Epithelial cell of esophagus (primary cell): ENCODE data around the gene CFAP77.

Source experiments
- DNase-seq: peaks from one replicate; pipeline ENCODE4 v3.0.0; 2010; ENCODE audit warnings: low read depth
- H3K4me3 ChIP-seq: 2 replicates; pipeline ENCODE4 v1.5.1; 2011; ENCODE audit warnings: mild to moderate bottlenecking, low read length, control low read depth
- CTCF ChIP-seq: IDR thresholded peaks from 2 replicates; pipeline ENCODE4 v1.5.1; 2011; ENCODE audit warnings: low read depth, mild to moderate bottlenecking, low read length, control low read depth, inconsistent platforms; ENCODE audit not compliant: insufficient read depth; ENCODE audit errors: missing control alignments

Gene CFAP77

DNA sequence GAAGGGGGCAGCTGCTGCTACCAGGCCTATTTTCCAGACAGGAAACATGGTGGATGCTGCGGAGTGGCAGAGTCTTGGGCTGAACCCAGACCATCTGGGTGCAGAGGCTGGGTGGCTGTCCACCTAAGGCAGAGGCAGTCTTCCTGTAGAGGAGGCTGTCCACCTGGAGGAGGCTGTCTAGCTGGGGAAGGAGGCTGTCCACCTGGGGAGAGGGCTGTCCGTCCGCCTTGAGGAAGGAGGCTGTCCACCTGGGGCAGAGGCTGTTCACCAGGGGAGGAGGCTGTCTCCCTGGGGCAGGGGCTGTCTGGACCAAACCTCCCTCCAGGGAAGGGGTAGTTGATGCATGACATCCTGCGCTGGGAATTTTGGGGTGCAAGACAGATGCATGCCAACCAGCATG, 133.2 kb downstream of the CFAP77 start:
- no peak for DNase-seq
- TF ChIP-seq CTCF, result no peak
- no peak overlapping the region for H3K4me3 ChIP-seq

GRCh38 chr9:132543960-132544359, 133.9 kb downstream of the CFAP77 start:
- no peak for DNase-seq
- no peak for TF ChIP-seq CTCF
- H3K4me3 ChIP-seq, result no peak overlapping the region

- DNase-seq, result no peak
- H3K4me3 ChIP-seq, result no peak overlapping the region
- TF ChIP-seq CTCF, result no peak
These were observed 135.6 kb downstream of the CFAP77 start for GRCh38 chr9:132545578-132545977.

- peak; percentile 33 for TF ChIP-seq CTCF
- DNase-seq, result no peak
- no peak overlapping the region for H3K4me3 ChIP-seq
These were observed 136.4 kb downstream of the CFAP77 start for GRCh38 chr9:132546148-132547051.

DNA sequence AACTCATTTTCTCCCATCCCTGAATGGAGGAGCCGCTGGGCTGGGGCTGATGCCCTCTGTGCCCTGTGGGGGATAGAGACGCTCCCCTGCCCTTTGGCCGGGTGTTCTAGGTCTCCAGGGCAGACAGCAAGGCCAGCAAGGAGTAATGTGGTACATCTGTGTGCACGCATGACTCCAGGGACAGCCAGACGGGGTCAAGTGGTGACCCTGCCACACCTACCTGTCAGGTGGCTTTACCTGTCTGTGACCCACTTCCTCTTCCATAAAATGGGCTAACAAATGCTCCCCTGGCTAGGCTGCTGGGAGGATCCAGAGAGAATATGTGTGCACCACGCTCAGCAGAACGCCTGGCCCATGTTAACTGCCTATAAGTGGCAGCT, 137.0 kb downstream of the CFAP77 start:
- TF ChIP-seq CTCF, result no peak
- H3K4me3 ChIP-seq, result no peak overlapping the region
- no peak for DNase-seq

DNA sequence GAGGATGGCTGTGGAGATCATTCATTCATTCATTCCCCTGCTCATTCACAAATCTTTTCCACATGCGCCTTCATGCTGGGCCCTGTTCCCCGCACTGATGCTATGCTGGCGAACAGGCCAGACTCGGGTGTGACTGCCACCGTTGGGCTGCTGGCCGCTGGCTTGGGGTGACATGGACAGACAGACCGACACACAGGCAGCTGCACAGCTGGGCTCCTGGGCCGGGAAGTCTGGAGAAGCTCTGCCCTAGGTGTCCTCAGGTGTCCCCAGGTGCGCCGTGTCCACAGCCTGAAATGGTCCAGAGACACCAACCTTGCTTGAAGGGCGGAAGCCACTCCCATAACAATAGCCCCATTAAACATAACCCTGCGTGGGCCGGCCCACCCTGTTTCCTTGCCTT, 137.4 kb downstream of the CFAP77 start:
- DNase-seq, result no peak
- no peak for TF ChIP-seq CTCF
- no peak overlapping the region for H3K4me3 ChIP-seq
